SH-SY5Y (cell line): ENCODE data around the gene PPM1M.

Experiments used
- GATA2 ChIP-seq: IDR thresholded peaks from 2 replicates; pipeline ENCODE4 v1.6.1; 2011; ENCODE audit warnings: mild to moderate bottlenecking, low read depth, low read length
- GATA3 ChIP-seq: IDR thresholded peaks from 2 replicates; pipeline ENCODE4 v1.6.1; 2011; ENCODE audit warnings: low read depth, mild to moderate bottlenecking, low read length, moderate library complexity

DNA sequence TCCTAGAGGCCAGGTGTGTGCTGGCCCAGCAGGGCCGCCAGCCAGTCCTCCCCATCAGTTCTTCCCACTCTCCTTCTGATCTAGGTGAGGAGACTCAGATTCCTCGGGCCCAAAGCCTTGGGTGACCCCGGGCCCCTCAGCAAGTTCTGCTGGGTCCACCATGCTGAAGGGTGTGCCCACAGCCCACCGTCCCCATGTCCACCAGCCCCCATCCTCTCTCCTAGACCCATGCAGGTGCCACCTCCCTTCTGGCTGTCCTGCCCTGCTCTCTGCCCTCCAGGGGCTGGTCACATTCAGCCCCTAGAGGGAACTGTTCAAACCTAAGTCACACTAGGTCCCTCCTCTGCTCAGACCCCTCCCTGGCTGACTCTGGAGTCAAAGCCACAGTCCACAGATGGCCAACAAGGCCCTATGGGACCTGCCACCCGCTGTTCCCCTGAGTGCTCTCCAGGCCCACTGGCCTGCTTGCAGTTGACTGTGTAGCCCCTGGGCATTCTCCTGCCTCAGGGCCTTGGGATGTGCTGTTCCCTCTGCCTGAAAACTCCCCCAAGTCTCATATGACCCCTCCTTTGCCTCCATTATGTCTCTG is 19.2 kb upstream of the PPM1M start:
- TF ChIP-seq GATA2, result no peak
- no peak for TF ChIP-seq GATA3
